SU-DHL-6 (cell line): ENCODE measurements around the gene KCNIP4.

Experiments used
- H2AFZ ChIP-seq: fragments of 200-600 bp; sonication (generic); 2 replicates; pipeline ENCODE4 v1.6.1; 2014; ENCODE audit warnings: low read depth, mild to moderate bottlenecking, moderate library complexity, mixed read lengths, antibody characterized with exemption, low read length; ENCODE audit not compliant: severe bottlenecking
- H3F3A ChIP-seq: fragments of 200-600 bp; shearing (Covaris generic); 2 replicates; pipeline ENCODE4 v1.6.0; 2016; ENCODE audit warnings: antibody characterized with exemption, mild to moderate bottlenecking; ENCODE audit not compliant: insufficient read depth
- H3K27ac ChIP-seq: fragments of 200-600 bp; sonication (generic); 2 replicates; pipeline ENCODE4 v1.5.1; 2016; ENCODE audit warnings: low read depth, mild to moderate bottlenecking, low read length, moderate library complexity, mixed read lengths
- H3K27me3 ChIP-seq: fragments of 200-600 bp; sonication (generic), shearing (Covaris generic); 2 replicates; pipeline ENCODE4 v1.6.0; 2014; ENCODE audit warnings: mild to moderate bottlenecking, low read length
- H3K36me3 ChIP-seq: fragments of 200-600 bp; sonication (generic); 2 replicates; pipeline ENCODE4 v1.6.1; 2014; ENCODE audit warnings: mild to moderate bottlenecking, low read length, mixed read lengths
- H3K4me2 ChIP-seq: fragments of 300-600, 200-600 bp; shearing (Covaris generic), sonication (generic); 2 replicates; pipeline ENCODE4 v1.6.0; 2014; ENCODE audit warnings: low read length, low read depth, mild to moderate bottlenecking; ENCODE audit not compliant: poor library complexity, severe bottlenecking
- H3K4me3 ChIP-seq: fragments of 200-600 bp; sonication (generic); 2 replicates; pipeline ENCODE4 v1.5.1; 2014; ENCODE audit warnings: antibody characterized with exemption, low read length, mild to moderate bottlenecking, mixed read lengths; ENCODE audit not compliant: insufficient read depth, poor library complexity, severe bottlenecking
- H3K79me2 ChIP-seq: fragments of 200-600 bp; sonication (generic); 2 replicates; pipeline ENCODE4 v1.6.1; 2014; ENCODE audit warnings: mild to moderate bottlenecking, low read length, moderate library complexity; ENCODE audit not compliant: insufficient read depth
- H3K9ac ChIP-seq: fragments of 200-600 bp; sonication (generic); 2 replicates; pipeline ENCODE4 v1.7.0; 2014; ENCODE audit warnings: mild to moderate bottlenecking, low read length
- H3K9me2 ChIP-seq: fragments of 200-600 bp; sonication (generic); replicated peaks from 2 replicates; pipeline ENCODE4 v1.6.1; 2014; ENCODE audit warnings: low read length; ENCODE audit not compliant: insufficient read depth
- H3K9me3 ChIP-seq: fragments of 200-600 bp; sonication (generic); 2 replicates; pipeline ENCODE4 v1.6.1; 2014; ENCODE audit warnings: low read length, mixed read lengths; ENCODE audit not compliant: insufficient read depth
- H4K20me1 ChIP-seq: fragments of 200-600 bp; sonication (generic); 2 replicates; pipeline ENCODE4 v1.6.1; 2014; ENCODE audit warnings: low read depth, mild to moderate bottlenecking, antibody characterized with exemption, low read length, moderate library complexity, mixed read lengths
- EZH2phosphoT487 ChIP-seq: fragments of 200-600 bp; sonication (generic), shearing (Covaris generic); conservative IDR thresholded peaks from 2 replicates; pipeline ENCODE4 v1.6.1; 2018; ENCODE audit warnings: mild to moderate bottlenecking, antibody characterized with exemption, low read length, moderate library complexity, mixed read lengths
- TF ChIP-seq, protein P1 (sequence below): fragments of 200-600 bp; sonication (generic); IDR thresholded peaks from one replicate; pipeline ENCODE4 v1.5.1; 2017; ENCODE audit warnings: antibody characterized with exemption, mild to moderate bottlenecking, low read length, moderate library complexity; ENCODE audit not compliant: insufficient read depth, poor library complexity, severe bottlenecking

Gene KCNIP4

GRCh38 chr4:21113496-21114223 is 834.9 kb downstream of the KCNIP4 start:
- Histone ChIP-seq H2AFZ (no peak overlapping the region), H3K9me2 (no peaks in the 10 kb centered on the region), H3K4me2 (no peak overlapping the region), H3K79me2 (no peaks in the 10 kb centered on the region), H3K27ac (no peak overlapping the region), H3K4me3 (no peak overlapping the region), H3K9ac (no peak overlapping the region), H3F3A (no peaks in the 10 kb centered on the region), H4K20me1 (no peaks in the 10 kb centered on the region), H3K9me3 (no peaks in the 10 kb centered on the region), H3K27me3 (no peaks in the 10 kb centered on the region), H3K36me3 (no peaks in the 10 kb centered on the region)
- no peak for TF ChIP-seq EZH2phosphoT487
- TF ChIP-seq, protein P1, sequence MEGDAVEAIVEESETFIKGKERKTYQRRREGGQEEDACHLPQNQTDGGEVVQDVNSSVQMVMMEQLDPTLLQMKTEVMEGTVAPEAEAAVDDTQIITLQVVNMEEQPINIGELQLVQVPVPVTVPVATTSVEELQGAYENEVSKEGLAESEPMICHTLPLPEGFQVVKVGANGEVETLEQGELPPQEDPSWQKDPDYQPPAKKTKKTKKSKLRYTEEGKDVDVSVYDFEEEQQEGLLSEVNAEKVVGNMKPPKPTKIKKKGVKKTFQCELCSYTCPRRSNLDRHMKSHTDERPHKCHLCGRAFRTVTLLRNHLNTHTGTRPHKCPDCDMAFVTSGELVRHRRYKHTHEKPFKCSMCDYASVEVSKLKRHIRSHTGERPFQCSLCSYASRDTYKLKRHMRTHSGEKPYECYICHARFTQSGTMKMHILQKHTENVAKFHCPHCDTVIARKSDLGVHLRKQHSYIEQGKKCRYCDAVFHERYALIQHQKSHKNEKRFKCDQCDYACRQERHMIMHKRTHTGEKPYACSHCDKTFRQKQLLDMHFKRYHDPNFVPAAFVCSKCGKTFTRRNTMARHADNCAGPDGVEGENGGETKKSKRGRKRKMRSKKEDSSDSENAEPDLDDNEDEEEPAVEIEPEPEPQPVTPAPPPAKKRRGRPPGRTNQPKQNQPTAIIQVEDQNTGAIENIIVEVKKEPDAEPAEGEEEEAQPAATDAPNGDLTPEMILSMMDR = no peak

DNA sequence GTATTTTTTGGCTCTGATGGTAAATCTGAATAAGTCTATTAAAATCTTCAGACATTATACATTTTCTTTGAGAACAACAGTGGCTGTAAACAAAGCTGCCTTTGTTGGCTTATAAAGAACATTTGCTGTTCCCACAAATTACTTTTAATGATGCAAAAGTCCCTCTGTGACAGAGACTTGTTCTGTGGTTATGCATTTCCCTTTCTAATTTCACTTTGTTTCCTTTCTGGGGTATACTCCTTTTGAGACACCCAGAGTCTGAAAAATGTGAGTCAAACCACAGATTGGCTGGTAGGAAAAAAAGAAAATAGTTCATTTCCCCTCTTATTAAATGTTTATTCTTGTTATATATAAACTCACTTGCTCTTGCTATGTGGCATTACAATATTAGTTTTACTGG is 845.9 kb downstream of the KCNIP4 start:
- H3K27ac ChIP-seq = no peak overlapping the region
- H4K20me1 ChIP-seq = no peaks in the 10 kb centered on the region
- no peak overlapping the region for H3K9ac ChIP-seq
- no peaks in the 10 kb centered on the region for H3K9me2 ChIP-seq
- H3K27me3 ChIP-seq = no peaks in the 10 kb centered on the region
- H3K9me3 ChIP-seq = no peaks in the 10 kb centered on the region
- TF ChIP-seq, protein P1 = no peak
- no peak for TF ChIP-seq EZH2phosphoT487
- H3K36me3 ChIP-seq = no peaks in the 10 kb centered on the region
- H3K79me2 ChIP-seq = no peaks in the 10 kb centered on the region
- no peaks in the 10 kb centered on the region for H3F3A ChIP-seq
- no peak overlapping the region for H2AFZ ChIP-seq
- no peak overlapping the region for H3K4me2 ChIP-seq
- no peak overlapping the region for H3K4me3 ChIP-seq

DNA sequence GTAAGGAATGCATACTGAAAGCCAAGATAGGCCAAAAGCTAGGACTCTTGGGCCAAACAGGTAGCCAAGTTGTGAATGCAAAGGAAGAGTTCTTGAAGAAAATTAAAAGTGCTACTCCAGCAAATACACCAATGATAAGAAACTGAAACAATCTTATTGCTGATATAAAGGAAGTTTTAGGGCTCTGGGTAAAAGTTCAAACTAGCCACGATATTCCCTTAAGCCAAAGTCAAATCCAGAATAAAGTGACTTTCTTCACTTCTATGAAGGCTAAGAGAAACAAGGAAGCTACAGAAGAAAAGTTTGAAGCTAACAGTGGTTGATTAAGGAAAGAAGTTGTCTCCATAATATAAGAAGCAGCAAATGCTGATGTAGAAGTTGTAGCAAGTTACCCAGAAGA is 850.7 kb downstream of the KCNIP4 start:
- no peaks in the 10 kb centered on the region for H3K9me2 ChIP-seq
- no peaks in the 10 kb centered on the region for H4K20me1 ChIP-seq
- H2AFZ ChIP-seq = no peak overlapping the region
- no peaks in the 10 kb centered on the region for H3F3A ChIP-seq
- TF ChIP-seq, protein P1 = no peak
- no peak for TF ChIP-seq EZH2phosphoT487
- H3K4me2 ChIP-seq = no peak overlapping the region
- H3K36me3 ChIP-seq = no peaks in the 10 kb centered on the region
- H3K9ac ChIP-seq = no peak overlapping the region
- no peak overlapping the region for H3K27ac ChIP-seq
- H3K9me3 ChIP-seq = no peaks in the 10 kb centered on the region
- no peaks in the 10 kb centered on the region for H3K79me2 ChIP-seq
- H3K4me3 ChIP-seq = no peak overlapping the region
- H3K27me3 ChIP-seq = no peaks in the 10 kb centered on the region
